Vagina (tissue), 2 donors: ENCODE results near the gene PASK. TPM values are rescaled to one million over a fixed set of nuclear protein-coding genes. Genes with fewer than 3 reads are reported as not detected.
A peak's percentile ranks its signal among the peaks of the same experiment; 100 is the strongest.

ENCODE experiments used
- DNase-seq, 2 donors: peaks; one replicate each; pipeline ENCODE4 v3.0.0-alpha.2; 2017; ENCODE audit errors: extremely low spot score in 2 of 2
- H3K27ac ChIP-seq: fragments of 200-600 bp; sonication (generic); one replicate; pipeline ENCODE4 v1.5.1; 2019
- H3K27me3 ChIP-seq: fragments of 200-600 bp; sonication (generic); one replicate; pipeline ENCODE4 v1.5.1; 2019
- H3K36me3 ChIP-seq, 2 donors: fragments of 200-600 bp; sonication (generic); one replicate each; pipeline ENCODE4 v1.5.1; 2017 to 2019
- H3K4me1 ChIP-seq: fragments of 200-600 bp; sonication (generic); one replicate; pipeline ENCODE4 v1.5.1; 2019
- H3K4me3 ChIP-seq, 2 donors: fragments of 200-600 bp; sonication (generic); 1 replicate in 1 of 2; 2 replicates in 1 of 2; pipeline ENCODE4 v1.5.1; 2016 to 2019
- H3K9me3 ChIP-seq: fragments of 200-600 bp; sonication (generic); one replicate; pipeline ENCODE4 v1.5.1; 2019
- CTCF ChIP-seq, 3 experiments: fragments of 450-650 bp in 2 of 3; fragments of 200-600 bp in 1 of 3; sonication (generic) in 1 of 3; IDR thresholded peaks; one replicate each; pipeline ENCODE4 v1.5.1; 2017 to 2019; ENCODE audit warnings: antibody characterized with exemption in 3 of 3, mild to moderate bottlenecking in 2 of 3, moderate library complexity in 2 of 3
- POLR2A ChIP-seq, 2 donors: fragments of 450-650 bp; IDR thresholded peaks; one replicate each; pipeline ENCODE4 v1.6.1; 2017; ENCODE audit warnings: antibody characterized with exemption in 2 of 2, mild to moderate bottlenecking in 2 of 2, moderate library complexity in 2 of 2
- POLR2AphosphoS5 ChIP-seq, 2 donors: sonication (generic); formaldehyde crosslinking; IDR thresholded peaks; one replicate each; pipeline ENCODE4 v1.9.0; 2017; ENCODE audit warnings: antibody characterized with exemption in 2 of 2, mild to moderate bottlenecking in 2 of 2, low read depth in 1 of 2; ENCODE audit not compliant: insufficient read depth in 1 of 2
- intact Hi-C: fragments of 100-400 bp; cut with DNase I; formaldehyde crosslinking; loops from one replicate; pipeline ENCODE4 v1.15.1; 2023
- total RNA-seq: library from RNA; depleted of rRNA; stranded (reverse); fragments of >200 nt; gene quantifications from one replicate; pipeline ENCODE4 v1.2.3, GENCODE V29; 2016

Gene PASK
- total RNA-seq, 1 donor from 2014 or later, result 6.4 TPM

- intact Hi-C loops, result no loop called here
- Histone ChIP-seq H3K4me3 (no peak overlapping the region), H3K4me1 (peaks cover 27% of the 10 kb centered on the region)
Observed at GRCh38 chr2:241151934-241152660, 2.8 kb upstream of the PASK start.

GRCh38 chr2:241150660-241151530, 1.6 kb upstream of the PASK start:
- Histone ChIP-seq H3K27ac (peak overlapping the region; percentile 73), H3K36me3 (no peaks in the 10 kb centered on the region), H3K4me3 (peak overlapping the region; percentile 94 to 100), H3K27me3 (no peaks in the 10 kb centered on the region), H3K4me1 (peaks cover 27% of the 10 kb centered on the region), H3K9me3 (no peaks in the 10 kb centered on the region)
- no peak for TF ChIP-seq POLR2A (IDR thresholded peaks at IDR 0.05)
- TF ChIP-seq POLR2AphosphoS5 (IDR thresholded peaks at IDR 0.05; ENCODE audit: insufficient read depth in 1 of 2, low read depth in 1 of 2), result no peak
- TF ChIP-seq CTCF (IDR thresholded peaks at IDR 0.05), result no peak
- intact Hi-C loops, result no loop called here
- DNase-seq, result no peak

More at GRCh38 chr2:241151934-241152660, 2.8 kb upstream of the PASK start:
- no peak for DNase-seq
- H3K27me3 ChIP-seq, result no peaks in the 10 kb centered on the region
- H3K27ac ChIP-seq, result no peak overlapping the region
- H3K9me3 ChIP-seq, result no peaks in the 10 kb centered on the region
- no peak for TF ChIP-seq CTCF (IDR thresholded peaks at IDR 0.05)
- no peak for TF ChIP-seq POLR2AphosphoS5 (IDR thresholded peaks at IDR 0.05; ENCODE audit: insufficient read depth in 1 of 2, low read depth in 1 of 2)
- no peak for TF ChIP-seq POLR2A (IDR thresholded peaks at IDR 0.05)
- H3K36me3 ChIP-seq, result no peaks in the 10 kb centered on the region

- H3K4me3 ChIP-seq, result peak within 1 kb of the TSS; percentile 94 to 100
- TF ChIP-seq POLR2AphosphoS5 (IDR thresholded peaks at IDR 0.05; ENCODE audit: insufficient read depth in 1 of 2, low read depth in 1 of 2) (peak; percentile 85 to 86), CTCF (IDR thresholded peaks at IDR 0.05) (no peak), POLR2A (IDR thresholded peaks at IDR 0.05) (peak in 1 of 2 donors; percentile 36)
- intact Hi-C loops, result no loop called here
- peak within 1 kb of the TSS; percentile 73 for H3K27ac ChIP-seq
- H3K9me3 ChIP-seq, result no peaks in the 10 kb centered on the region
- H3K27me3 ChIP-seq, result no peaks in the 10 kb centered on the region
- peak in 1 of 2 donors; percentile 96 for DNase-seq
- no peaks in the 10 kb centered on the region for H3K36me3 ChIP-seq
- peaks cover 27% of the 10 kb centered on the region for H3K4me1 ChIP-seq
Observed at GRCh38 chr2:241149925-241150659, 820 bp upstream of the PASK start, which contains the start of gene PPP1R7. Gene PPP1R7 (plus strand): TSS chr2:241150467. CDS start chr2:241150496, 29 bp downstream.

GRCh38 chr2:241149675-241149924, 328 bp upstream of the PASK start:
- DNase-seq, result no peak
- H3K27me3 ChIP-seq, result no peaks in the 10 kb centered on the region
- peaks cover 27% of the 10 kb centered on the region for H3K4me1 ChIP-seq
- H3K27ac ChIP-seq, result peak overlapping the region; percentile 4
- H3K4me3 ChIP-seq, result peak overlapping the region; percentile 94 to 100
- intact Hi-C loops, result no loop called here
- no peaks in the 10 kb centered on the region for H3K9me3 ChIP-seq
- no peaks in the 10 kb centered on the region for H3K36me3 ChIP-seq
- TF ChIP-seq POLR2AphosphoS5 (IDR thresholded peaks at IDR 0.05; ENCODE audit: insufficient read depth in 1 of 2, low read depth in 1 of 2) (no peak), POLR2A (IDR thresholded peaks at IDR 0.05) (no peak), CTCF (IDR thresholded peaks at IDR 0.05) (no peak)
